ENCODE measurements around the gene OCRL.

Gene OCRL

DNA sequence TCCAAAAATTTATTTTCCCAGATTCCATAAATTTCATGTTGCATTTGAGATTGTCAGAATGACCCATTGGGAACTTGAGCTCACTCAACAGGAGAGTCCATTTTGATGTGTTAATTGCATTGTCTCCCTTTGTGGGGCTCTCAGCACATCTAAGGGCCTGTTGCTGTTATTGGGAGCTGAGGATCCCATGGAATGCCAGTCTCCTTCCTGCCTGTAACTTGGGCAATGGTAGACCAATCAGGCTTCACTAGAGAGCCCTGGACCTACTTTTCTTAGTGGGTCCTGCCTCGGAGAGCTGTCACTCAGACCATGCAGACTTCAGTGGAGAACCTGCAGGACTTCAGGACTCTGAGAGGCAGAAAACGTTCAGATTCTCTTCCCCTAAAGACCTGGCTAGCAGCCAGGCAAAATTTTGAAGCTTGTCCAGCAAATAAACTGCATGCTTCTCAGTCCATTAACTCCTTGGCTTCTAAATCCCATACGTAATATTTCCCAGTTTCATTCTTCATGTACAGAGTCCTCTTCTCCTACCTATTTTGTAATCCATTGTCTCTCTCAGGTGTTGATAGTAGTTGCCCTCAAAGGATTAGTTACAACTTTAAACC is 25.1 kb downstream of the OCRL start:
- no peak overlapping the region for H2AFZ ChIP-seq (ENCODE audit: low read depth, low read length, severe bottlenecking)
- H3K4me2 ChIP-seq (ENCODE audit: low read depth, low read length, poor library complexity, severe bottlenecking) = no peak overlapping the region
- H3K4me3 ChIP-seq (ENCODE audit: insufficient read depth, low read length, poor library complexity, severe bottlenecking) = no peak overlapping the region
- H3K79me2 ChIP-seq (ENCODE audit: insufficient read depth, low read length) = no peaks in the 10 kb centered on the region
- H3K9ac ChIP-seq (ENCODE audit: low read length) = no peak overlapping the region
- H3K27me3 ChIP-seq (ENCODE audit: low read length) = no peaks in the 10 kb centered on the region
- H3F3A ChIP-seq (ENCODE audit: insufficient read depth) = no peaks in the 10 kb centered on the region
- TF ChIP-seq CTCF (IDR thresholded peaks at IDR 0.05; ENCODE audit: insufficient read depth, low read length, poor library complexity, severe bottlenecking) = no peak
- TF ChIP-seq EZH2phosphoT487 (conservative IDR thresholded peaks at IDR 0.05; ENCODE audit: low read length) = no peak
- H3K9me3 ChIP-seq (ENCODE audit: insufficient read depth, low read length) = no peaks in the 10 kb centered on the region
- H3K36me3 ChIP-seq (ENCODE audit: low read length) = no peaks in the 10 kb centered on the region
- H3K9me2 ChIP-seq (replicated peaks; ENCODE audit: insufficient read depth, low read length) = no peaks in the 10 kb centered on the region
- no peaks in the 10 kb centered on the region for H4K20me1 ChIP-seq (ENCODE audit: low read depth, low read length)
- no peak overlapping the region for H3K27ac ChIP-seq (ENCODE audit: low read depth, low read length)

DNA sequence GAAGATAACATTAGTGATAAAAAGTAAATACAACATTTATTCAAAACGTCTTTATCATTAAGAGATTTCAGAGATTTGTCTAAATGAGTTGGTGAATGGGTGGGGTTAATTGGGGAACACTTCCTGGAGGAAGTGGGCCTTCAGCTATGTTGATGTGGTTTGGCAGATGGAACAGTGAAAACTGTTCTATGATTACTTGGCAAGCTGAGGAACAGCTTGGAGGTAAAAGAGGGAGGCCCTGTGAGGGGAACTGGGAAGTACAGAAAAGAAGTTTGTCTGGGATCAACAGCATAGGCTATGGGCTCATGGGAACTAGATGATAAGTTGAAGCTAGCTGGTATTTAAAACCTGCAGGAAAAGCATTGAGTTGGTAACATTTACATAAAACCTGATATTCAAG is 26.0 kb downstream of the OCRL start:
- Histone ChIP-seq H3K27ac (ENCODE audit: low read depth, low read length) (no peak overlapping the region), H3K9me2 (replicated peaks; ENCODE audit: insufficient read depth, low read length) (no peaks in the 10 kb centered on the region), H3K36me3 (ENCODE audit: low read length) (no peaks in the 10 kb centered on the region), H3K27me3 (ENCODE audit: low read length) (no peaks in the 10 kb centered on the region), H3K9ac (ENCODE audit: low read length) (no peak overlapping the region), H3F3A (ENCODE audit: insufficient read depth) (no peaks in the 10 kb centered on the region), H3K4me3 (ENCODE audit: insufficient read depth, low read length, poor library complexity, severe bottlenecking) (no peak overlapping the region), H3K9me3 (ENCODE audit: insufficient read depth, low read length) (no peaks in the 10 kb centered on the region), H3K4me2 (ENCODE audit: low read depth, low read length, poor library complexity, severe bottlenecking) (no peak overlapping the region), H2AFZ (ENCODE audit: low read depth, low read length, severe bottlenecking) (no peak overlapping the region), H3K79me2 (ENCODE audit: insufficient read depth, low read length) (no peaks in the 10 kb centered on the region), H4K20me1 (ENCODE audit: low read depth, low read length) (no peaks in the 10 kb centered on the region)
- no peak for TF ChIP-seq EZH2phosphoT487 (conservative IDR thresholded peaks at IDR 0.05; ENCODE audit: low read length)
- no peak for TF ChIP-seq CTCF (IDR thresholded peaks at IDR 0.05; ENCODE audit: insufficient read depth, low read length, poor library complexity, severe bottlenecking)

DNA sequence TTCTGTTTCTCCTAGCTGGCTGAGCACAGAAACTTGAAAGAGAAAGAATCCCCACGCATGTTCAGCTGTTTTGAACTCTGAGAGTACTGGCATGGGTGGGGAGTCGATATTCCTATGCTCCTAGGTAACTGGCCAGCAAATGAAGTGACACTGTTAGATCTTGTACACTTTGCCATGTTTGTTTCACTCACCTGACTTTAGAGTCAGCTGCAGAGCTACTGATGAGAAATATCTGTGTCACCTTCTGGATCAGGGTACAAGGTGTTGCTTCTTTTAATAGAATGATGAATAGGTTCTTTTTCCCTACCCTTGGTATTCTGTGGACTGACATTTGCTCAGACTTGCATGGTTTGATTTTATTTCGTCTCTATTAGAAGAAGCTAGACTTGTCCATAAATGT is 28.3 kb downstream of the OCRL start:
- TF ChIP-seq EZH2phosphoT487 (conservative IDR thresholded peaks at IDR 0.05; ENCODE audit: low read length) = no peak
- TF ChIP-seq CTCF (IDR thresholded peaks at IDR 0.05; ENCODE audit: insufficient read depth, low read length, poor library complexity, severe bottlenecking) = no peak
- H3K9ac ChIP-seq (ENCODE audit: low read length) = no peak overlapping the region
- H3K4me2 ChIP-seq (ENCODE audit: low read depth, low read length, poor library complexity, severe bottlenecking) = no peak overlapping the region
- no peaks in the 10 kb centered on the region for H4K20me1 ChIP-seq (ENCODE audit: low read depth, low read length)
- H3K4me3 ChIP-seq (ENCODE audit: insufficient read depth, low read length, poor library complexity, severe bottlenecking) = no peak overlapping the region
- no peaks in the 10 kb centered on the region for H3K9me2 ChIP-seq (replicated peaks; ENCODE audit: insufficient read depth, low read length)
- no peaks in the 10 kb centered on the region for H3F3A ChIP-seq (ENCODE audit: insufficient read depth)
- no peaks in the 10 kb centered on the region for H3K79me2 ChIP-seq (ENCODE audit: insufficient read depth, low read length)
- H3K27me3 ChIP-seq (ENCODE audit: low read length) = no peaks in the 10 kb centered on the region
- no peak overlapping the region for H2AFZ ChIP-seq (ENCODE audit: low read depth, low read length, severe bottlenecking)
- no peaks in the 10 kb centered on the region for H3K36me3 ChIP-seq (ENCODE audit: low read length)
- H3K9me3 ChIP-seq (ENCODE audit: insufficient read depth, low read length) = no peaks in the 10 kb centered on the region
- no peak overlapping the region for H3K27ac ChIP-seq (ENCODE audit: low read depth, low read length)
